HL-60 (cell line): ENCODE results near the gene LKAAEAR1.

Experiments used
- GABPA ChIP-seq: IDR thresholded peaks from 2 replicates; pipeline ENCODE4 v1.6.1; 2012; ENCODE audit warnings: low read depth
- TF ChIP-seq, protein P1 (sequence below): IDR thresholded peaks from one replicate; pipeline ENCODE4 v1.5.1; 2011; ENCODE audit warnings: low read length, control low read depth, inconsistent platforms; ENCODE audit not compliant: insufficient read depth

DNA sequence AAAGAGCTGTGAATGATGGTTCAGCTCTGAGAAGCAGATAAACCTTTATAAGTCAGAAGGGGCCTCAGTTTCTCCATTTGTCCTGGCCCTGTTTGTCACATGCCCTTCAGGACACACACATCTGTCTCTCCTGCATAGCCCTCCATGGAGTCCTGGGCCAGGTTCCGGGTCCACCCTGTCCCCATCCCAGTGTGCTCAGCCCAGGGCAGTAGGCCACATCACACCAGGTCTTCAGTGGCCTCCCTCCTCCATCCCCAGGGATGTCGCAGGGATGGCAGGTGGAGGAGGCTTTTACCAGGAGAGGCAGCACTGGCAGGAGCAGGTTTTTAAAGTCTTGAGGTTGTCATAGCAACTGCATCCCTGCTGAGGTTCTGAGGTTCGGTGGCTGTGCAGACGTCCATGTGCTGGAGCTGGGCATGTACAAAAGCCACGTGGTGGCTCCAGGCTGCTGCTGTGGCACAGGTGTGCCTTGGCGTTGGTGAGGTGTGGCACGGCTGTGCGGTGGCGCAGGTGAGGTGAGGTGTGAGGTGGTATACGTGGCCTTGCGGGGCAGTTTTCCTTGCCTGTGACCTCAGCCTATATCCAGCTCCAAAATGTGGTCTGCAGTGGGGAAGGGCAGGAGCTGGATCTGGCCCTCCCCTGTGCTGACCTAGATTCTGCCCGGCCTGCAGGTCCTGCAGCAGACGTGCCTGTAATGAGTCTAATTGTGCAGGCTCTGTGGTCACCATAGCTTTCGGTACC, 31.1 kb upstream of the LKAAEAR1 start:
- TF ChIP-seq, protein P1, sequence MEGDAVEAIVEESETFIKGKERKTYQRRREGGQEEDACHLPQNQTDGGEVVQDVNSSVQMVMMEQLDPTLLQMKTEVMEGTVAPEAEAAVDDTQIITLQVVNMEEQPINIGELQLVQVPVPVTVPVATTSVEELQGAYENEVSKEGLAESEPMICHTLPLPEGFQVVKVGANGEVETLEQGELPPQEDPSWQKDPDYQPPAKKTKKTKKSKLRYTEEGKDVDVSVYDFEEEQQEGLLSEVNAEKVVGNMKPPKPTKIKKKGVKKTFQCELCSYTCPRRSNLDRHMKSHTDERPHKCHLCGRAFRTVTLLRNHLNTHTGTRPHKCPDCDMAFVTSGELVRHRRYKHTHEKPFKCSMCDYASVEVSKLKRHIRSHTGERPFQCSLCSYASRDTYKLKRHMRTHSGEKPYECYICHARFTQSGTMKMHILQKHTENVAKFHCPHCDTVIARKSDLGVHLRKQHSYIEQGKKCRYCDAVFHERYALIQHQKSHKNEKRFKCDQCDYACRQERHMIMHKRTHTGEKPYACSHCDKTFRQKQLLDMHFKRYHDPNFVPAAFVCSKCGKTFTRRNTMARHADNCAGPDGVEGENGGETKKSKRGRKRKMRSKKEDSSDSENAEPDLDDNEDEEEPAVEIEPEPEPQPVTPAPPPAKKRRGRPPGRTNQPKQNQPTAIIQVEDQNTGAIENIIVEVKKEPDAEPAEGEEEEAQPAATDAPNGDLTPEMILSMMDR = no peak
- TF ChIP-seq GABPA = no peak
